Stimulated activated CD4-positive, alpha-beta T cell treated with anti-CD3 and anti-CD28 coated beads, TNF-alpha, amount 100 ng/mL, for 4 hours (primary cell): ENCODE measurements around the gene NELFB.
A peak's percentile ranks its signal among the peaks of the same experiment; 100 is the strongest.

Source experiments
- DNase-seq, 3 experiments: peaks; one replicate each; pipeline ENCODE4 v3.0.0-alpha.2; 2020; ENCODE audit warnings: low read depth in 3 of 3

The NELFB gene

GRCh38 chr9:137303151-137303892, 48.2 kb downstream of the NELFB start:
- no peak for DNase-seq

- no peak for DNase-seq
Measured at GRCh38 chr9:137303893-137304382, 48.8 kb downstream of the NELFB start.

- no peak for DNase-seq
Measured at GRCh38 chr9:137304383-137305059, 49.4 kb downstream of the NELFB start.

- DNase-seq: peak in 2 of 3 experiments; percentile 34 to 37
Measured at GRCh38 chr9:137305060-137305797, 50.1 kb downstream of the NELFB start.

GRCh38 chr9:137305798-137306065, 50.6 kb downstream of the NELFB start:
- DNase-seq: no peak

- DNase-seq: no peak
Measured at GRCh38 chr9:137306066-137306849, 51.1 kb downstream of the NELFB start.

- no peak for DNase-seq
Measured at GRCh38 chr9:137306850-137307254, 51.7 kb downstream of the NELFB start.

GRCh38 chr9:137307255-137308056, 52.3 kb downstream of the NELFB start:
- no peak for DNase-seq

- no peak for DNase-seq
Measured at GRCh38 chr9:137308057-137308619, 53.0 kb downstream of the NELFB start.

- DNase-seq: no peak
Measured at GRCh38 chr9:137309368-137310188, 54.5 kb downstream of the NELFB start.

- DNase-seq: no peak
Measured at GRCh38 chr9:137310189-137311052, 55.3 kb downstream of the NELFB start.

- no peak for DNase-seq
Measured at GRCh38 chr9:137311171-137311985, 56.3 kb downstream of the NELFB start.

GRCh38 chr9:137311986-137312851, 57.1 kb downstream of the NELFB start:
- DNase-seq: no peak

GRCh38 chr9:137312852-137313325, 57.8 kb downstream of the NELFB start:
- no peak for DNase-seq

GRCh38 chr9:137313326-137313936, 58.3 kb downstream of the NELFB start:
- DNase-seq: no peak

GRCh38 chr9:137313956-137314560, 58.9 kb downstream of the NELFB start:
- no peak for DNase-seq
